GM11168 (cell line): ENCODE data around the gene CDKN2AIP.
"Not testable (repeated sequence)": the region's sequence is repeated elsewhere in the genome, so short reads cannot be mapped to it uniquely, and the experiment has no call there.

Experiments used
- in situ Hi-C: fragments of 300-500 bp; cut with MboI; formaldehyde crosslinking; loops from one replicate; pipeline ENCODE4 v1.12.0; 2022; ENCODE audit warnings: low sequenced_read_pairs; ENCODE audit not compliant: unreplicated experiment

The CDKN2AIP gene

GRCh38 chr4:183412821-183413220, 31.6 kb upstream of the CDKN2AIP start:
- in situ Hi-C loops = no loop called here

GRCh38 chr4:183413234-183414200, 30.9 kb upstream of the CDKN2AIP start:
- in situ Hi-C loops = no loop called here

DNA sequence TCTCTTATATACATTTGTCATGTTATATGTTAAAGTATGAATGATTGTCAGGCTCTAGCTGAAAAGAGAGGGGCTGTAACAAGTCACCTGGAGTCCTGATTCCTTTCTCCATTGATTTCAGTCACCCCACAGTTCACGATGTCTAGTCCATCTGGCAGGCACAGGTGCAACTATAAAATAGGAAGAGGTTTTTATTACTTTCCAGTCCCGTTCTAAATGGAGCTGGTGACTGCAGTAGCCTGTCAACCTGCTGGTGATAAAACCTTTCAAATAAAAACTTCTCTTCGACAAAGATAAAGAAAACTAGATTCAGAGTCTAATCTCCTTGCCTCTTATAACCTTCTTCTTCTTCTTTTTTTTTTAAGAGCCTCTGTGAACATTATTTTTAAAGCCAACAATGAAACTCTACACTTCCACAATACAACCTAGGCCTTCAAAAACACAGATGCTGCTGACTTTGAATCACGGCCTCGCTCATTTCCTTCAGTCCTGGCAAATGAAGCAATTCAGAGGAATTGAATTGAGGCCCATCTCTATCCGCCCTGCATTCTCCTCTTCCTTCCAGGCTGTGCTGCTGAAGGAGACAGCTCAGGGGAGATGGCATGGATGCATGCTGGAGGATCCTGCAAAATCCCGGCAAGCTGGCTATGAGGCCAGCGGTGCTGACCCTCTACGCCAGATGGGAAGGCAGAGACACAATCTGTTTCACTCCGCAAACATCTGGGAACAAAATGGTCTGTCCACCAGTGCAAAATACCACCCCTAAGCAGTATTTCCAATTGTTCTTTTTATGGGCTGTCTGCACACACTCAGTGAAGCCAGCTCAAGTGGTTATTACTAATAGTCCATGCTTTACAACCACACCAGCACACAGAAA, 27.3 kb upstream of the CDKN2AIP start:
- in situ Hi-C loops = no loop called here

GRCh38 chr4:183422962-183423631, 21.3 kb upstream of the CDKN2AIP start:
- in situ Hi-C loops = no loop called here

DNA sequence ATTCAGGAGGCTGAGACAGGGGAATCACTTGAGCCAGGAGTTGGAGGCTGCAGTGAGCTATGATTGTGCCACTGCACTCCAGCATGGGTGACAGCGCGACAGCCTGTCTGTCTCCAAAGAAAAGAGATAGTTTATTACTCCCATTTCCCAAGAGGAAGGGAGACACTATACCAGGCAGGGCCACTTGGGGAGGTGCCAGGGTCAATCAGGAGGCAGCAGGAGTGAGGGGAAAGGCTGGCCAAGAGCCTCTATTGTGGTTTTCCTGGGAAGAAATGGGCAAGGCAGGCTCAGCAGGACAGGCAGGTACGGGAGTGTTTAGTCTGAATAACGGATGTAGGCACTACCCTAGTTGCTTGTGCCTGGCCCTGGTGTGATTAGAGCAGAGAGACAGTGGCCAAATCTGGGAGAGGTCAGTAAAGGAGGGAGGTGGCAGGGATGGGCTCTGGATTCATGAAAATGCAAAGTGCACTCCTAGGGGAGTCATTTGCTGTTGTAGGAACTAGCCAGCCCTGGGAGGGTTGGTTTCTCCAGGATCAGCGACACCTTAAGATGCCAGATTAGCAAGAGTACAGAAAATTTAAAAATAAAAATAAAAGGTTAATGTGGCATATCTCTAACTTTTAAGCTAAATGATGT, 20.2 kb upstream of the CDKN2AIP start:
- in situ Hi-C loops = no loop called here

DNA sequence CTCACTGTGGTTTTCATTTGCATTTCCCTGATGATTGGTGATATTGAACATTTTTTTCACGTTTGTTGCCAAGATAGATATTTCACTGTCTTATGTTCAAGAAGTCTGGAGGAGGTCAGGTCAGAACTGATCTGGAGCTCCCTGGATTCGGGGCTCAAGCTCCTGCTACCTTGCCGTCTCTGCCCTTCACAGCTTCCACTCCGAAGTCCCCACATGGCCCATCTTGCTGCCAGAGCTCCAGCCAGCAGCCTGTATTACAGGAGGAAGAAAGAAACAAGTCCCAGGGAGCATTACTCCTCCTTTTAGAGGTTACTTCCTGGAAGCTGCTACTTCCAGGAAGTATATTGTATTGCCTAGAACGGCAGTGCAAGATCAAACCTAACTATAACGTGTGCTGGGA, 17.9 kb upstream of the CDKN2AIP start:
- in situ Hi-C loops = no loop called here

- in situ Hi-C loops = no loop called here
Measured at GRCh38 chr4:183429489-183429888, 14.9 kb upstream of the CDKN2AIP start.

DNA sequence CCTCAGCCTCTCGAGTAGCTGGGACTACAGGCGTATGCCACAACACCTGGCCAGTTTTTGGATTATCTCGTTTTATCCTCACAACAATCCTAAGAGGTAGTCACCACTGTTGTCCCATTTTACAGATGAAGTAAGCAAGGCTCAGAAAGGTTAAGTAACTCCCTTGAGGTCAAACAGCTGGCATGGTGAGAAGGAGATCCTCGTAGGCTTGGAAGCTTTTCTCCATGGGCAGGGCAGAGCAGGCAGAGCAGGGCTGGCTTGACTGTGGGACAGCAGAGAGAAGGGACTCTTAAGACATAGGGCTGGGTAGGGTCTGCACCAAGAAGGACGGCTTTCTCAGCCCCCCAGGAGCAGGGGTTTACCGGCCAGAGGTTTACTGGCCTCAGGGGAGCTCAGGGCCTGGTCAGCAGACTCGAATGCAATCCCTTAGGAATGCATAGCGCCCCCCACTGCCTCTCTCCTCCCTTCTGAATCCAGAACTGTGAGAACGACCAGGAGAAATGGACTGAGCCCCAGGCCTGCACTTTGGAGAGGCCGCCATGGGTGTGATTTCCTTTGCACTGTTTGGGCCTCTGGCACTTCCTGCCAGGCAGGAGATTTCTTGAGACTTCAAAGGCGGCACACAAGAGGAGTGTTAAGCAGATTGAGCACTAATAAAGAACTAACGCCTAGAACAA, 14.0 kb upstream of the CDKN2AIP start:
- in situ Hi-C loops = no loop called here

DNA sequence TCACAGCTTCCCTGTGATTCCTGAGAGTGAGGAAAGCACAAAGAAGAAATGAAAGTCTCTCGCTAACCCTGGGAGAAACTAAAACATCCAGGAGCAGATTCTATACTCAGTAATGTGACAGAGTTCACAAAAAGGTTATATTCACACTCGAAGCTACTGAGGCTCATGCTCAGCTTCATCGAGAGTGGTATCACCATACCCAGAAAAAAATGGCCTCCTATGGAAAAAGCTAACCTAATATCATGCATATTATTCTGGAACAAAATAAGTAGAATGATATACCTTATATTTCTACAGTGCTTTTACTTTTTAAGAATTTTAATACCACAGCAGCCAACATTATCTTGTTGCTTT, 13.5 kb upstream of the CDKN2AIP start:
- in situ Hi-C loops = no loop called here

DNA sequence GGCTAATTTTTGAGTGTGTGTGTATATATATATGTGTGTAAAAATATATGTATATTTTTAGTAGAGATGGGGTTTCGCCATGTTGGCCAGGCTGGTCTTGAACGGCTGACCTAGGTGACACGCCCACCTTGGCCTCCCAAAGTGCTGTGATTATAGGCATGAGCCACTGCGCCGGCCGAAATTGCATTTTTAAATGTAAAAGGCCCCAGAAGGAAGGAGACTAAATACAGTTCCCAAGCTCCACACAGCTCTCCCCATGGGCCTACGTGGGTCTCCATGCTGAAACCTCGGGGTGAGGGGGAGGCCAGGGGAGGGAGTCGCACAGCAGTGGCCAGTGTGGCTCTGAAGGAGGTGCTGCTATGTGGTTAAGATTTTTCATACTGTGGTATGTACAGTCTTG, 12.8 kb upstream of the CDKN2AIP start:
- in situ Hi-C loops = no loop called here

DNA sequence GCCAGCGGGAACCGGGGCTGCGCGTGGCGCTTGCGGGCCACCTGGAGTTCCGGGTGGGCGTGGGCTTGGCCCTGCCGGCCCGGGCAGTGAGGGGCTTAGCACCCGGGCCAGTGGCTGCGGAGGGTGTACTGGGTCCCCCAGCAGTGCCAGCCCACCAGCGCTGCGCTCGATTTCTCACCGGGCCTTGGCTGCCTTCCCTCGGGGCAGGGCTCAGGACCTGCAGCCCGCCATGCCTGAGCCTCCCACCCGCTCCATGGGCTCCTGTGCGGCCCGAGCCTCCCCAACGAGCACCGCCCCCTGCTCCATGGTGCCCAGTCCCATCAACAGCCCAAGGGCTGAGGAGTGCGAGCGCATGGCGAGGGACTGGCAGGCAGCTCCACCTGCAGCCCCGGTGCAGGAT, 11.3 kb upstream of the CDKN2AIP start:
- in situ Hi-C loops = not testable (repeated sequence)

DNA sequence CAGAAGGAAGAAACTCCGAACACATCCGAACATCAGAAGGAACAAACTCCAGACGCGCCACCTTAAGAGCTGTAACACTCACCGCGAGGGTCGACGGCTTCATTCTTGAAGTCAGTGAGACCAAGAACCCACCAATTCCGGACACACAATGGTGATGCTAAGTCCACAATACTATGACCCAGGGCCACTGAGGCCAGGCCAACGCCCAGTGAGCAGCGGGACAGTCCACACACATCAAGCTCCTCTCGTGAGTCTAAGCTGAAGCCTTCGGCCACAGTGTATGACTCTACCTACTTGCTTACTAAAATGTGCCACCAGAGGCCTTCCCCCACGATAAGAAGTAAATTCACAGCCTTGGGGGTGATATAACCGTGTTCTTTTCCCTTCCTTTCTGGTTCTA, 10.2 kb upstream of the CDKN2AIP start:
- in situ Hi-C loops = no loop called here

GRCh38 chr4:183434666-183435190, 9.7 kb upstream of the CDKN2AIP start:
- in situ Hi-C loops = no loop called here

- in situ Hi-C loops = no loop called here
Measured at GRCh38 chr4:183435803-183436202, 8.6 kb upstream of the CDKN2AIP start.

DNA sequence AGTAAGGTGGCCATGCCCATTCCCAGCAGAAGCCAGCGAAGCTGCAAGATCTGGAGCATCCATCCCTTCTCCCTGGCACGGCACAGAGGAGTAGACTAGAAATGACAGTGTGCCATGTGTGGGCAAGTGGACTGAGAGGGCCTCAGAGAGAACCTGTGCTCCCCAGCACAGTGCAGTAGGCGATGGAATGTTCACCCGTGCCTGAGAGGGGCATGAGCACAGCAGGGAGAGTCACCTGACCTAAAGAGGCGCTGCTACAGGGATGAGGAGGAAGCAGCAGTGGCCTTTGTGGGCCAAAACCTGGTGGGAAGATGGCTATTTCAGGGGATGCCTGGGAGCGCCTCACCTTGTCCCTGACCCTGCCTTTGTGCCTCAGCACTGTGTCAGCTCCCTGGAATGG, 8.0 kb upstream of the CDKN2AIP start:
- in situ Hi-C loops = no loop called here

DNA sequence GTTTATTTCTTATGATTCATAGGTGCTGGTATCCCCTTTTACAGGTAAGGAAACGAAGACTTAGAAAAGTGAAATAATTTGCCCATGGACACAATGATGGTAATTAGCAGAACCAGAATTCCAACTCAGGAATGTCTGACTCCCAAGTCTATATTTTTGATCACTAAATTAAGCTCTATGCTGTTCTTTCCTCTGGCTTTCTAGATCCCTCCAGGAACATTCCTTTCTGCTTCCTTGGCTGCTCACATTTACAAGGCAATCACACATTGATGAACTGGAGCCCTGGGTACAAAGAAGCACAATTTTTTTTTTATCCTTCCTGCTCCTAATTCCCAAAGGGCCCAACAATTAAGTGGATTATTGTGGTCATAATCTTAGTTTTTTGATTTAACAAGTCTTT, 7.0 kb upstream of the CDKN2AIP start:
- in situ Hi-C loops = no loop called here

- in situ Hi-C loops = no loop called here
Measured at GRCh38 chr4:183438458-183439113, 5.8 kb upstream of the CDKN2AIP start.

DNA sequence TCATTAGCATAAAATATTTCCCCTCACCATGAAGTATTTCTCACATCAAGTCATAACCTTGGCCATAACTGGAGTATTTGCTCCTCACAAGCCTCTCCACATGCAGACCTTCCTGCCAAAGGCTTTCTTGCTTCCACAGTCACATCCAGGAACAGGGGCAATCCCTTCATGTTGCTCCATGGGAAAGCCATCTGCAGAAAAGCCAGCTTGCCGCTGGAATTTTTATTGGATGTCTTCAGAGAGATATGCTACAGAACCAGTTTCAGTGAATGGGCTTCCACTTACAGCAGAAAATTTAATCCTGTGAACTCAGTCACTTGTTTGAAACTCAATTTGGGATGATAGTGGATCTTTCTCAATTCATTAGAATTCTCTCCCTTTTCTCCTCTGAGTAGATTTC, 3.2 kb upstream of the CDKN2AIP start:
- in situ Hi-C loops = no loop called here

- in situ Hi-C loops = no loop called here
Measured at GRCh38 chr4:183443655-183444213, 702 bp upstream of the CDKN2AIP start.
